ENCODE results near the gene GDF15.
"Not testable (repeated sequence)": the region's sequence is repeated elsewhere in the genome, so short reads cannot be mapped to it uniquely, and the experiment has no call there.

Gene GDF15

DNA sequence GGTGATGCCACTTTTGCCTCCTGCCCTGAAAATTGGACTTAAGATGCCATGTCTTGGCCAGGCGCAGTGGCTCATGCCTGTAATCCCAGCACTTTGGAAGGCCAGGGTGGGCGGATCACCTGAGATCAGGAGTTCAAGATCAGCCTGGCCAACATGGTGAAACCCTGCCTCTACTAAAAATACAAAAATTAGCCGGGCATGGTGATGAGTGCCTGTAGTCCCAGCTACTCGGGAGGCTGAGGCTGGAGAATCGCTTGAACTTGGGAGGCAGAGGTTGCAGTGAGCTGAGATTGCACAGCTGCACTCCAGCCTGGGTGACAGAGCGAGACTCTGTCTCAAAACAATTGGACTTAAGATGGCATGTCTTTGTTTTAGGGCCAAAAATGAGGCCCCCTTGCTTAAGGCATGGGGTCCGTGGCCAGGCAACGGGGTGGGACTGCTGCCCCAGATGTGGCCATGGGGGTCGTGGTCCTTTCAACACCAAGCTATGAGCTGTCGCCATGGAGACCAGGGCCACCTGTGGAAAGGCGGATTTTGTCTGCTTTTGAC, 21.6 kb upstream of the GDF15 start:
- not testable (repeated sequence) for DNase-seq (ENCODE audit: low read depth)

DNA sequence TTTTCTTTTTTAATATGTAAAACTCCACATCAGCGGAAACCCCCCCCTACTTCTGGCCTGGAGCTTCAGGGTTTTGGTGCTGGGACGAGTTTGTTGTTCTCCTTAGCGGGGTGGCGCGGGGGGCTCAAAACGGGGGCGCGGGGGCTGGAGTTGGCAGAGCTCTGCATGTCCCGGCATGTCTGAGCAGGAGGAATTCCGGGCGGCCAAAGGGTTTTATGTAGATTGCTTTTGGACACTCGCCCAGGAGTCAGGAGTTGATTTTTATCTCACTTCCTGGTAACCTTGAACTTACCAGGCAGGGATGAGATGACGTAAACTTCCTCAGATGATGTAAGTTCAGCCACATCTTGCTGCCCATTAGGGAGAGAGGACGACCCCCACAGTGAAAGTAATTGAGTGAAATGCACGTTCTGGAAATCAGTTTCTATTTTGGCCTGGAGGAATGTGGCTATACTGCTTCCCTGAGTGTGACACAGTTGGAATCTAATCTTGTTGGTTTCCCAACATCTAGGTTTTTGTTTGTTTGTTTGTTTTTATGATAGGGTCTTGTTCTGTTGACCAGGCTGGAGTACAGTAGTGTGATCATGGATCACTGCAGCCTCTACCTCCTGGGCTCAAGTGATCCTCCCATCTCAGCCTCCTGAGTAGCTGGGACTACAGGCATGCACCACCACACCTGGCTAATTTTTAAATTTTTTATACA, 21.0 kb upstream of the GDF15 start:
- DNase-seq (ENCODE audit: low read depth) = no peak

DNA sequence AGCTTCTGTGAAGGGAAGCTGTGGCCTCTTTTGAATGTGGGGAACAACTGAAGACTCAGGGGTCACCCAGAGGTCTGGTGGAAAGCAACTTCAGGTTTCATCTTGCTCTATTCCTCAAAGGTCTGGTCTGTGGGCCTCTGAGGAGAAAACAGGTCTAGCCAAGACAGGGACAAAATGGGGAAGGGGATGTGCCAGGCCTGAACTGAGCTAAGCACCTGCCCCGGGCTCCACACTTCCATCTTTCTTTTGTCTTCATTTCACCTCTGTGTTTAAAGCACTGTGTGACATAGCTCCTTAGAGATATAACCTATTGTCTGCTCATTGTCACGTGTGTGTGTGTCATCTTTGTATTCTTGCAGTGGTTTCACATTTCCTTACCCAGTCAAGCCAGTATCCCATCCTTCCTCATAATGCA, 19.9 kb upstream of the GDF15 start:
- DNase-seq (ENCODE audit: low read depth) = no peak

DNA sequence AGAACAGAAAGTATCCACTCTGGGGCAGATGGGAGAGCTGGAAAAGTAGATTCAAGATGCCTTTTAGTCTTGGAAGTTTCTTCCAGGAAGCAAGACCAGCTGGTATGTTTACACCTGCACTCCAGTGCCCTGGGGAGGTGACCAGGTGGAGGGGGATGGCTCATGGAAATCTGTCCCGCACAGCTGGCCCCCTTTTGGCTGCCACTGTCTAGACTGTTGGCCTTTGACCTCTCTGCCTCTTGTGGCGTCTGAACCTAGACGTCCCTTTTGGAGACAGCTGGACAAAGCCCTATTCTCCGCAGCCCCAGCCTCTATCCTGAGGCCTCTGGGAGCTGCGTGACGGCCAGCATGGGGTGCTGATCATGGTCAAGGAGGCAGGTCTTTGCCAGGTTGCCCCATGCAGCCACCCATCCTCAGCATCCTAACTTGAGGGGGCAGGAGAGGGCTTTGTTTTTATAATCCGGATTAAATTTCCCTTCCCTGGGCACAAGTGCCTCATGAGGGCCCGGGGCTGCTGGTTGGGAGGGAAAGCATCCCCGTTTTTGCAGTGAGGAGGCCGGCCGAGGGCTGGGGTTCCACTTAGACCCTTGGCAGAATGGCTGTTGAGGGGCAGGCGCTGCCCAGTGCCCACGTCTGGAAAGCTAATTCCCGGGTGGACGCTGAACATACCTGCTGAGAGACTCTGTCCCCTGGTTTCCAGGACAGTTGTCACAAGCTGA, 17.3 kb upstream of the GDF15 start:
- DNase-seq (ENCODE audit: low read depth) = no peak

DNA sequence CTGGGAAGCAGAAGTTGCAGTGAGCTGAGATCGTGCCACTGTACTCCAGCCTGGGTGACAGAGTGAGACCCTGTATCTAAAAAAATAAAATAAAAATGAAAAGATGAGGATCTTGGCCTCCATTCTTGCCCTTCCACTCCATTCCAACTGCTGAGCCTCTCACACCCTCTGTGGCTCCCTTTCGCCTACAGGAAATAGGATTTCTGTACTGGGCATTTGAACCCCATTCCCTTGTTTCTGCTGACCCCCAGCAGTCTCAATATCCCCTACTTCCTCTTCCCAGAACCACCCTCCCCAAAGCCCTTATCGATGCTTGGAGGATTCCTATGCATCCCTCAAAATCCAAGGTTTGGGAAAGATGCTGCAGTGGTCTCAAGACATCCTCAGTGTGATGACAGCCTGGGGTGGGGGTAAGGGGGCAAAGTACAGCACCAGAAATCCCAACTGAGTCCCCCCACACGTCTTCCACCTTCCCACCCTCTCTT, 12.5 kb upstream of the GDF15 start:
- no peak for DNase-seq (ENCODE audit: low read depth)

DNA sequence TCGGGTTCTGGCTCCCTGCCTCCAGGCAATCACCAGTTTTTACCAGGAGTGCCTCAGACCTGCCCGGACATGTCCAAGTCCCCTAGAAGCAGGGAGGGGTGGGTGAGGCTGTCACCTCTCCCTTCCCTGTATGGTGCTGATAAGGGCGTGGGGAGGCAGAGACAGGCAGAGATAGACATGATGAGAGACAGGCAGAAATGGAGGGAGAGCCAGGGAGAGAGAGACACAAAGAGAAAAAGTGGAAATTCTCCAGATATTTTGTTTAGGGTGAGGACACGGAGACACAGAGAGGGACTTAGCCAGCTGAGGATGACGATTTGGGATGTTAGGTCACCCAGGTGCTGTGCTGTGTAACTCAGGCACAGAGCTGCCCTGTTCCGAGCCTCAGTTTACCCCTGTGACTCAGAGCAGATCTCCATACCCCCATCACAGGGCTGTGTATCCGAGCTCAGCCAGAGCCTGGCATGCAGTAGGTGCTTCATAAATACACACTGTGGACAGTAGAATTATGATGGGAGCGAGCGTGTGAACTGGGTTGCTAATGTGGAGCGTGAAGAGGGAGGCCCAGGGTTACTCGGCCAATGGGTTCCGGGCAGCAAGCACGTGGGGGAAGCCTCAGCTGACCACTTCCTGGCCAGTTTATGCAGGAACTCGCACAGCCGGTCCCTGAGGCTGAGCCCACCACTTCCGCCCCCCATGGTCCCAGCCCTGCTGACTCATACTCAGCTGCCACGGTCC, 11.9 kb upstream of the GDF15 start:
- DNase-seq (ENCODE audit: low read depth) = peak; percentile 24

DNA sequence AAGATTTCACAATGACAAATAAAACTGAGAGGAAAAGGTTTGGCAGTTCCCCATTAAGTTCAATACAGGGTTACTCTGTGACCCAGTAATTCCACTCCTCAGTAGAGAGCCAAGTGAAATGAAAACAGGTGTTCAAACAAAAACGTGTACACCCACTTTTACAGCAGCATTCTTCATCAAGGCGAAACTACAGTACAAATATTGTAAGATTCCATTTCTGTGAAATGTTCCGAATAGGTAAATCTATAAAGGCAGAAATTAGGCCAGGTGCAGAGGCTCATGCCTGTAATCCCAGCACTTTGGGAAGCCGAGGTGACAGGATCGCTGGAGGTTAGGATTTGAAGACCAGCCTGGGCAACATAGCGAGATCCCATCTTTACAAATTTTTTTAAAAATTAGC, 8.9 kb upstream of the GDF15 start:
- DNase-seq (ENCODE audit: low read depth) = no peak

DNA sequence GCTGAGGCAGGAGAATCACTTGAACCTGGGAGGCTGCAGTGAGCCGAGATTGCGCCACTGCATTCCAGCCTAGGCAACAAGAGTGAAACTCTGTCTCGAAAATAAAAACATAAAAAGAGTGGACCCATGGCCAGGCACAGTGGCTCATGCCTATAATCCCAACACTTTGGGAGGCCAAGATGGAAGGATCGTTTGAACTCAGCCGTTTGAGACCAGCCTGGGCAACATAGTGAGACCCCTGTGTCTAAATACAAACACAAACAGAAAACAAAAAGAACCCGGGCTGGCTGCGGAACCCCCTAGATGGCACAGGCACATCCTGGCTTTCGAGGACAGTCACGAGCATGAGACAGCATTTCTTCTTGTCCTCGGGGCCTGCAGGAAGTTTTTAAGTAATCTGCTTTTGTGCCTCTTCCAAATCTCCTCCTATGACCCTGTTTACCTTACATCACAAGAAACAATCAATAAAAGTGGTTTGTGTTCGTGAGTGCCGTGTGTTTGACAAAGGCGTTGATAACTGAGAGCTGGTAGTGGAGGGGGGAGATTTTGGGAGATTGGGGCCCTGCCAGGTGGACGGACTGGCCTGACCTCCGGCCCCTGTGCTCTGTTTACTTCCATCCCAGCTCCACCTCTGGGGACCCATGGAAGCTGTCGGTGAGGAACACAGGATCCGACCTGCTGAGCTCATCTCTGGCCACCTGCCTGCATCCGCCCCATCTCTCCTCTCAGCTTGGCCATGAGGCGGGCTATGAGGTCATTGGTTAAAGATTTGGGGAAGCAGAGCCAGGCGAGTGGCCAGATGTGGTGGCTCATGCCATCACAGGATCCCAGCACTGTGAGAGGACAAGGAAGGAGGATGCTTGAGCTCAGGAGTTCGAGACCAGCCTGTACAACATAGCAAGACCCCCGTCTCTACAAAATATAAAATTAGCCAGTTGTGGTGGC, 5.9 kb upstream of the GDF15 start:
- DNase-seq (ENCODE audit: low read depth) = no peak

DNA sequence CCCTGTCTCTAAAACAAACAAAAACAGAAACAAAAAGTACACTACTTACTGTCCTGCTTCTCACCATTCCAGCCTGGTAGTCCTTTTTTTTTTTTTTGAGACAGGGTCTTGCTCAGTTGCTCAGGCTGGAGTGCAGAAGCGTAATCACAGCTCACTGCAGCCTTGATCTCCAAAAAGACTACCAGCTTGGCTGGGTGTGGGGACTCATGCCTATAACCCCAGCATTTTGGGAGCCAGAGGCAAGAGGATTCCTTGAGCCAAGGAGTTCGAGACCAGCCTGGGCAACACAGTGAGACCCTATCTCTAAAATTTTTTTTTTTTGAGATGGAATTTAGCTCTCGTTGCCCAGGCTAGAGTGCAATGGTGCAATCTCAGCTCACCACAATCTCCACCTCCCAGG, 5.1 kb upstream of the GDF15 start:
- DNase-seq (ENCODE audit: low read depth) = no peak

DNA sequence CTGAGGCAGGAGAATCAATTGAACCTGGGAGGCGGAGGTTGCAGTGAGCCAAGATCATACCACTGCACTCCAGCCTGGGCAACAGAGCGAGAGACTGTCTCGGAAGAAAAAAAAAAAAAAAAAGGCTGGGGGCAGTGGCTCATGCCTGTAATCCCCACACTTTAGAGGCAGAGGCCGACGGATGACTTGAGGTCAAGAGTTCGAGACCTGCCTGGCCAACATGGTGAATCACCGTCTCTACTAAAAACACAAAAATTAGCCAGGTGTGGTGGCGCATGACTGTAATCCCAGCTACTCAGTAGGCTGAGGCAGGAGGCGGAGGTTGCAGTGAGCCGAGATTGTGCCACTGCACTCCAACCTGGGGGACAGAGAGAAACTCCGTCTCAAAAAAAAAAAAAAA, 2.3 kb upstream of the GDF15 start:
- not testable (repeated sequence) for DNase-seq (ENCODE audit: low read depth)

DNA sequence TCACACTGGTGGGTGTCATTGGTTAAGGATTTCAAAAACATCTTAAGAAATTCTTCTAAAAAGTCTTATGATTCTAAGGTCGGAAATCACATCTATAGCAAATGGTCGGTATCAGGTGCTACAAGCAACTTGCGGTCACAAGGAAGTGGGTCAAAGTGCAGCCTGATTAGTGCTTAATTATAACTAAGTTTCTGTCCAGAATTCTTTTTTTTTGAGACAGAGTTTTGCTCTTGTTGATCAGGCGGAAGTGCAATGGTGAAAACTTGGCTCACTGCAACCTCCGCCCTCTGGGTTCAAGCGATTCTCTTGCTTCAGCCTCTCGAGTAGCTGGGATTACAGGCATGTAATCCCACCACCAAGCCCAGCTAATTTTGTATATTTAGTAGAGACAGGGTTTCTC, 1.2 kb upstream of the GDF15 start:
- DNase-seq (ENCODE audit: low read depth) = no peak

DNA sequence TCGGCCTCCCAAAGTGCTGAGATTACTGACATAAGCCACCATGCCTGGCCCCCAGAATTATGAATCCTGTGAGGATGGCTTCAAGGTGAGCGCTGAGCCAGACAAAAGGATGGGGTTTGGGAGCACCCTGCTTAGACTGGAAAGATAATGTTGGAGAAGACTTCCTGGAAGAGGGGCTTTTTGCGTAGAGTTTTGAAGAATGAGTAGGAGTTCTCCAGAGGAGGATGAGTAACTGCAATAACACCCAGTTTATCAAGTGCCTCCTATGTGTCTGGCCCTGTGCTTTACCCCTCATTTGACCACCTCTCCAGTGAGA, 641 bp upstream of the GDF15 start:
- no peak for DNase-seq (ENCODE audit: low read depth)

DNA sequence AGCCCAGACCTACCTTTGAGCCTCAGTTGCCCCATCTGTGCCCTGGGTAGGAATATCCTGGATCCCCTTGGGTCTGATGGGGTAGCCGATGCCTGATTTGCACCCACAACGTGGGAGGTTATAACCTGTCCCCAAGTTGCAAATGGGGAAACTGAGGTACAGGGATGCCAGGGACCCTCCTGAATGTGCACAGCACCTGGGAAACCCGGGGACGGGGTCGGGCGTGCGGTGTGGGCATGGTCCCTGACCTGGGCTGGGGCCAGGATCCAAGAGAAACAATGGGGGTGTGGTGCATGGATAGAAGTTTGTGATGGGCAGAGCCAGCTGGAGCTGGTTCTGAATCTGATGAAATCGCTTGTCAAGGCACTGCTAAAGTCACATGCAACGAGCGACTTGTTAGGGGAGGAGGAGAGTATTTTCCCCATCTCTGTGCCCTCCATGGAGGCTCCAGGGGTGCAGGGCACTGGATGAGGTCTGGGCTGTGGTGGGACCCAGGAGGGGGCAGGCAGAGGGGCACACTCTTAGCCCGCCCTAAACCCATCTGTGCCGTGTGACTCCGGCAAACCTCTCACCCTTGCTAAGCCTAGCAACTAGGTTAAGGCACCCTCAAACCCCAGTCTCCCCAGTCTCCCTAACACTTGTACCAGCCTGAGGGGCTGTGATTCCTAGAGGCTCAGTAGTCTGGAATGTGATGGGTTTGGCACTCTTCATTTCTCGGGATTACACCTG, 749 bp downstream of the GDF15 start:
- DNase-seq (ENCODE audit: low read depth) = no peak

DNA sequence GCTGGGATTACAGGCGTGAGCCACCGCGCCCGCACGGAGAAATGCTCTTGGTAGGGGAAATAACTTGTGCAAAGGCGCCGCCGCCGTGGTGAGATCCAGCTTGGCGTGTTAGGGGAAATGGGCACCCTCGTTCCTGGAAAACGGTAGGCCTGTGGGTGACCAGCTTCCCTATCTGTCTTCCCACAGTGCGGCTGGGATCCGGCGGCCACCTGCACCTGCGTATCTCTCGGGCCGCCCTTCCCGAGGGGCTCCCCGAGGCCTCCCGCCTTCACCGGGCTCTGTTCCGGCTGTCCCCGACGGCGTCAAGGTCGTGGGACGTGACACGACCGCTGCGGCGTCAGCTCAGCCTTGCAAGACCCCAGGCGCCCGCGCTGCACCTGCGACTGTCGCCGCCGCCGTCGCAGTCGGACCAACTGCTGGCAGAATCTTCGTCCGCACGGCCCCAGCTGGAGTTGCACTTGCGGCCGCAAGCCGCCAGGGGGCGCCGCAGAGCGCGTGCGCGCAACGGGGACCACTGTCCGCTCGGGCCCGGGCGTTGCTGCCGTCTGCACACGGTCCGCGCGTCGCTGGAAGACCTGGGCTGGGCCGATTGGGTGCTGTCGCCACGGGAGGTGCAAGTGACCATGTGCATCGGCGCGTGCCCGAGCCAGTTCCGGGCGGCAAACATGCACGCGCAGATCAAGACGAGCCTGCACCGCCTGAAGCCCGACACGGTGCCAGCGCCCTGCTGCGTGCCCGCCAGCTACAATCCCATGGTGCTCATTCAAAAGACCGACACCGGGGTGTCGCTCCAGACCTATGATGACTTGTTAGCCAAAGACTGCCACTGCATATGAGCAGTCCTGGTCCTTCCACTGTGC, 2.4 kb downstream of the GDF15 start:
- DNase-seq (ENCODE audit: low read depth) = peak; percentile 49

DNA sequence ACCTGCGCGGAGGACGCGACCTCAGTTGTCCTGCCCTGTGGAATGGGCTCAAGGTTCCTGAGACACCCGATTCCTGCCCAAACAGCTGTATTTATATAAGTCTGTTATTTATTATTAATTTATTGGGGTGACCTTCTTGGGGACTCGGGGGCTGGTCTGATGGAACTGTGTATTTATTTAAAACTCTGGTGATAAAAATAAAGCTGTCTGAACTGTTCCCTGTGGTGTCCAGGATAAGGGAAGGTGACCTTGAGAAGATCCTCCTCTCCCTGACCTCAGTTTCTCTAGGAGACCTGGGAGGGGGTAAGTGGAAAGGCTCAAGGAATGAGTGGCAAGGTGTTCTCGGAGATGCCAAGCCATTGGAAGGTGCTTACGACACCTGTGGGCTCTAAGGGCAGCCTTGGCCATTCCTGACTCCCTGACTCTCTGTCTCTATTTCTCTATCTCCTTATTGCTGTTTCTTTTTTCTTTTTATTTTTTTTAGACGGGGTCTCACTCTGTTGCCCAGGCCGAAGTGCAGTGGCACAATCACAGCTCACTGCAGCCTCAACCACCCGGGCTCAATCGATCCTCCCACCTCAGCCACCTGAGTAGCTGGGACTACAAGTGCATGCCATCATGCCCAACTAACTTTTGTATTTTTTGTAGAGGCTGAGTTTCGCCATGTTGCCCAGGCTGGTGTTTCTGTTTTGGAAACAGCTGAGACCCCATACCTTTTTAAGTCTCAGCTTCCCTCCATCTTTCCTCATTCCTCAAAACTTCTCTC, 3.2 kb downstream of the GDF15 start:
- no peak for DNase-seq (ENCODE audit: low read depth)

DNA sequence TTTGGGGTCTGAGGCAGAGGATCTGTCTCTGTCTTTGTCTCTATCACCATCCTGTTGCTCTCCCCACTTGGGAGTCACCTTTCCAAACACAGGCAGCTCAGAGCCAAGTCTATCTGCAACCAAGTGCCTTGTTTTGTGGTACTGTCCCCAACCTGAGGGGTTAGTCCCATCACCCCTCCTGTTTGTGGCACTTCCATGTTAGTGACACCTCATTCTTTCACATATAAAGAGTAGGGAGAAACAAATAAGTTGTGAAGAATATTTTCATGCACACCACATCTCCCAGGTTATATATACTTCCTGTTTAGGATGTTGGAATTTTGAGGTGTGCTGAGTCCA, 3.7 kb downstream of the GDF15 start:
- DNase-seq (ENCODE audit: low read depth) = no peak

DNA sequence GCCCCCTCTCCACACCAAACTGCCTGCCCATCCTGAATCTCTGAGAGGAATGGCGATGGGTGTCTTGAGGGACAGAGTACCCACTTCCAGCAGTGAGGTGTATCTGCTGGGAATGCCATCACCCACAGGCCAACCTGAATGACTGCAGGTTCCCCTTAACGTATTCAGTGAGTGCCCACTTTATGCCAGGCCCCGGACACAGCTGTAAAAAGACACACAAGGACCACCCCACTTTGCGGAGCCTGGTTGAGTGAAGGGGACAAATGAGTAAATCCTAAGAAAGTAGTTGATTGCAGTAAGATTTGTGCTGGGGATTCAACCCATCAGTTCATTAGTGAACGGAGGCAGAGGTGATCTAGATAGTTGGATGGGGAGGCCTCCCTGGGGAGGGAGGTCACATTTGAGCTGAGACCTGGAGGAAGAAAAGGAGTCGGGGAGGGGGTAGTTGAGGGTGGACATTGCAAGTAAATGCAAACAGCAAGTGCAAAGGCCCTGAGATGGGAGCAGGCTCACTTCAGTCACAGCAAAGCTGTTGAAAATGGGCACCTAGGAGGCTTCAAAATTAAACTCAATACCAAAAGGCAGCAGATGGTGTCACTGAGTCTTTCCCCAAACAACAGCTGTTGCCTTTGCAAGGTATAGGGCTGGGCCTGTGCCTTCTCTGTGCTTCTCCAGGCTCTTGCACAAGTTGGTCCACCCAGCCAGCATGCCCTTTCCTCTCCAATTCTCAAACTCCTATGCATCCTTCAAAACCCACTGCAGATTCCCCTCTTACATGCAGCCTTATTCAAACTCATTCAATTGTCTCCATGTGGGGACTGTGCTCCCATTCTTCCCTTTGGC, 4.3 kb downstream of the GDF15 start:
- no peak for DNase-seq (ENCODE audit: low read depth)

DNA sequence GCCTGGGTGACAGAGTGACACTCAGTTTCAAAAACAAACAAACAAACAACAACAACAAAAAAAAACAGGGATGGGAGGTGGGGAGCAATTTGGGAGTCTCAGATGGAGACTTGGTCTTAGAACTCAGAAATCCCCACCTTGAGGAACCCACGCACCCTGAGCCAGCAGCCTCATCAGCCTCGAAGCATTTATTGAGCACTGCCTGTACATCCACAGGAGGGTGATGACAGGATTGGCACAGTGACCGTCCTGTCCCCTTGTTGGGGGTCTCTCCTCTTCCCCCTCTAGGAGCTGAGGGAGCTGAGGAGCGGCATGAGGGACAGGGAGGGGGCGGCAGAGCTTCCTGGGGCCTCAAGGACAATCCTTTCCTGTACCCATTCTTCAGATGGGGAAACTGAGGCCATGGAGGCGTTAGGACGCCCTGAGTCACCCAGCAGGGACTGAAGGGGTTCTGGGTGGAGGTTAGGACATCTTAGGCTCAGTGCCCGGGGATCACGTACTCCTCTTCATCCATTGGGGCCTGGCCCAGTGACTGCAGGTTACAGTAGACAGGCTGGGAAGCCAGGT, 5.6 kb downstream of the GDF15 start:
- DNase-seq (ENCODE audit: low read depth) = no peak
